Liver (tissue), 9 donors: ENCODE data around the gene VPS4B. TPM values are rescaled to one million over a fixed set of nuclear protein-coding genes. Genes with fewer than 3 reads are reported as not detected.

Experiments
- DNase-seq: peaks from one replicate; pipeline ENCODE4 v3.0.0-alpha.2; 2017; ENCODE audit warnings: low spot score
- H3K27ac ChIP-seq, 2 donors: one replicate each; pipeline ENCODE4 v1.7.0; 2013; ENCODE audit warnings: inconsistent platforms in 2 of 2, low read length in 2 of 2, control low read depth in 1 of 2, low read depth in 1 of 2, mild to moderate bottlenecking in 1 of 2
- H3K27me3 ChIP-seq, 4 donors: one replicate each; pipeline versions ENCODE4 v1.6.1 to v1.7.0; 2013; ENCODE audit warnings: low read length in 3 of 4, inconsistent platforms in 1 of 4, mild to moderate bottlenecking in 1 of 4, moderate library complexity in 1 of 4; ENCODE audit not compliant: control insufficient read depth in 4 of 4, insufficient read depth in 4 of 4
- H3K36me3 ChIP-seq, 4 donors: one replicate each; pipeline versions ENCODE4 v1.6.1 to v1.7.0; 2013; ENCODE audit warnings: low read length in 3 of 4, mild to moderate bottlenecking in 3 of 4, low read depth in 1 of 4, moderate library complexity in 1 of 4; ENCODE audit not compliant: control insufficient read depth in 4 of 4, insufficient read depth in 3 of 4
- H3K4me1 ChIP-seq, 4 donors: one replicate each; pipeline versions ENCODE4 v1.6.1 to v1.7.0; 2013; ENCODE audit warnings: low read length in 3 of 4, mild to moderate bottlenecking in 3 of 4, moderate library complexity in 1 of 4; ENCODE audit not compliant: control insufficient read depth in 4 of 4, insufficient read depth in 4 of 4
- H3K4me3 ChIP-seq, 3 donors: one replicate each; pipeline versions ENCODE4 v1.6.1 to v1.7.0; 2013; ENCODE audit warnings: low read length in 3 of 3, control low read depth in 1 of 3, low read depth in 1 of 3, mild to moderate bottlenecking in 1 of 3
- H3K9ac ChIP-seq, 2 donors: one replicate each; pipeline ENCODE4 v1.7.0; 2013; ENCODE audit warnings: low read length in 2 of 2, mild to moderate bottlenecking in 2 of 2, moderate library complexity in 2 of 2, control low read depth in 1 of 2, low read depth in 1 of 2
- H3K9me3 ChIP-seq, 4 donors: one replicate each; pipeline versions ENCODE4 v1.6.1 to v1.7.0; 2013; ENCODE audit warnings: low read length in 3 of 4; ENCODE audit not compliant: control insufficient read depth in 4 of 4
- CTCF ChIP-seq: fragments of 150-350 bp; IDR thresholded peaks from 2 replicates; pipeline ENCODE4 v1.5.1; 2017; ENCODE audit warnings: improper control_type of control experiment, low read depth, low read length; ENCODE audit not compliant: missing input control
- EGR1 ChIP-seq, 2 donors: IDR thresholded peaks; 2 replicates each; pipeline ENCODE4 v1.6.1; 2016 to 2018; ENCODE audit warnings: antibody characterized with exemption in 2 of 2, low read depth in 2 of 2
- FOXA2 ChIP-seq: IDR thresholded peaks from 2 replicates; pipeline ENCODE4 v1.6.1; 2016; ENCODE audit warnings: antibody characterized with exemption
- GABPA ChIP-seq, 2 donors: IDR thresholded peaks in 1 of 2; conservative IDR thresholded peaks in 1 of 2; 2 replicates each; pipeline ENCODE4 v1.6.1; 2016; ENCODE audit warnings: antibody characterized with exemption in 2 of 2, mild to moderate bottlenecking in 1 of 2, moderate library complexity in 1 of 2
- HNF4A ChIP-seq, 2 donors: conservative IDR thresholded peaks; 2 replicates each; pipeline ENCODE4 v1.6.1; 2016; ENCODE audit warnings: antibody characterized with exemption in 2 of 2, mild to moderate bottlenecking in 2 of 2
- HNF4G ChIP-seq: IDR thresholded peaks from 2 replicates; pipeline ENCODE4 v1.6.1; 2016; ENCODE audit warnings: antibody characterized with exemption
- JUND ChIP-seq, 2 donors: IDR thresholded peaks; 2 replicates each; pipeline ENCODE4 v1.6.1; 2016; ENCODE audit warnings: antibody characterized with exemption in 2 of 2
- NR2F2 ChIP-seq: IDR thresholded peaks from 2 replicates; pipeline ENCODE4 v1.6.1; 2016; ENCODE audit warnings: antibody characterized with exemption
- RXRA ChIP-seq, 2 donors: IDR thresholded peaks; 2 replicates each; pipeline ENCODE4 v1.6.1; 2017 to 2018; ENCODE audit warnings: antibody characterized with exemption in 2 of 2, mild to moderate bottlenecking in 1 of 2
- SP1 ChIP-seq: IDR thresholded peaks from 2 replicates; pipeline ENCODE4 v1.6.1; 2018; ENCODE audit warnings: antibody characterized with exemption, mild to moderate bottlenecking
- YY1 ChIP-seq: IDR thresholded peaks from 2 replicates; pipeline ENCODE4 v1.6.1; 2016; ENCODE audit warnings: antibody characterized with exemption, mild to moderate bottlenecking
- ZBTB33 ChIP-seq: IDR thresholded peaks from 2 replicates; pipeline ENCODE4 v1.6.1; 2016; ENCODE audit warnings: antibody characterized with exemption
- WGBS: extraction: QIAGEN DNeasy Blood & Tissue Kit; methylation state at CpG from one replicate; pipeline ENCODE4 v1.1.7; 2013; 5-methylcytosine and 5-hydroxymethylcytosine counted together
- polyA plus RNA-seq, 2 donors: library from polyadenylated mRNA; stranded (reverse) in 1 of 2; unstranded in 1 of 2; fragments of 200-250 nt in 1 of 2; fragments of >200 nt in 1 of 2; fragmentation: Nextera tagmentation in 1 of 2; extraction: Ambion mirVana in 1 of 2; gene quantifications; one replicate each; pipeline versions ENCODE4 v1.2.1 to v1.2.3, GENCODE V29; 2013 to 2015
- total RNA-seq, 2 donors: library from RNA; depleted of rRNA; stranded (reverse); fragments of >200 nt; gene quantifications; one replicate each; pipeline ENCODE4 v1.2.3, GENCODE V29; 2014
- TF ChIP-seq, protein P1 (sequence below): IDR thresholded peaks from 2 replicates; pipeline ENCODE4 v1.6.1; 2016; ENCODE audit warnings: antibody characterized with exemption, mild to moderate bottlenecking
- donor health status: healthy.
- donor health status: healthy.
- donor health status: healthy.
- donor health status: healthy.
- donor health status: healthy.

VPS4B gene
- total and polyA plus RNA-seq, 4 donors = 12.2 to 20.6 (median 18.2) TPM

GRCh38 chr18:63430526-63430925 lies 8.2 kb upstream of the VPS4B start:
- TF ChIP-seq GABPA (IDR thresholded peaks at IDR 0.05 in 1 of 2, conservative IDR thresholded peaks at IDR 0.05 in 1 of 2) (no peak), RXRA (IDR thresholded peaks at IDR 0.05) (no peak), FOXA2 (no peak), JUND (IDR thresholded peaks at IDR 0.05) (no peak), CTCF (no peak), YY1 (no peak), EGR1 (IDR thresholded peaks at IDR 0.05; ENCODE audit: low read depth in 2 of 2) (no peak), ZBTB33 (no peak)
- TF ChIP-seq, protein P1, sequence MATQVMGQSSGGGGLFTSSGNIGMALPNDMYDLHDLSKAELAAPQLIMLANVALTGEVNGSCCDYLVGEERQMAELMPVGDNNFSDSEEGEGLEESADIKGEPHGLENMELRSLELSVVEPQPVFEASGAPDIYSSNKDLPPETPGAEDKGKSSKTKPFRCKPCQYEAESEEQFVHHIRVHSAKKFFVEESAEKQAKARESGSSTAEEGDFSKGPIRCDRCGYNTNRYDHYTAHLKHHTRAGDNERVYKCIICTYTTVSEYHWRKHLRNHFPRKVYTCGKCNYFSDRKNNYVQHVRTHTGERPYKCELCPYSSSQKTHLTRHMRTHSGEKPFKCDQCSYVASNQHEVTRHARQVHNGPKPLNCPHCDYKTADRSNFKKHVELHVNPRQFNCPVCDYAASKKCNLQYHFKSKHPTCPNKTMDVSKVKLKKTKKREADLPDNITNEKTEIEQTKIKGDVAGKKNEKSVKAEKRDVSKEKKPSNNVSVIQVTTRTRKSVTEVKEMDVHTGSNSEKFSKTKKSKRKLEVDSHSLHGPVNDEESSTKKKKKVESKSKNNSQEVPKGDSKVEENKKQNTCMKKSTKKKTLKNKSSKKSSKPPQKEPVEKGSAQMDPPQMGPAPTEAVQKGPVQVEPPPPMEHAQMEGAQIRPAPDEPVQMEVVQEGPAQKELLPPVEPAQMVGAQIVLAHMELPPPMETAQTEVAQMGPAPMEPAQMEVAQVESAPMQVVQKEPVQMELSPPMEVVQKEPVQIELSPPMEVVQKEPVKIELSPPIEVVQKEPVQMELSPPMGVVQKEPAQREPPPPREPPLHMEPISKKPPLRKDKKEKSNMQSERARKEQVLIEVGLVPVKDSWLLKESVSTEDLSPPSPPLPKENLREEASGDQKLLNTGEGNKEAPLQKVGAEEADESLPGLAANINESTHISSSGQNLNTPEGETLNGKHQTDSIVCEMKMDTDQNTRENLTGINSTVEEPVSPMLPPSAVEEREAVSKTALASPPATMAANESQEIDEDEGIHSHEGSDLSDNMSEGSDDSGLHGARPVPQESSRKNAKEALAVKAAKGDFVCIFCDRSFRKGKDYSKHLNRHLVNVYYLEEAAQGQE = no peak
- no peaks in the 10 kb centered on the region for H3K27me3 ChIP-seq
- H3K27ac ChIP-seq = no peak overlapping the region
- H3K36me3 ChIP-seq = no peaks in the 10 kb centered on the region
- no peak for DNase-seq
- H3K9ac ChIP-seq = no peak overlapping the region
- H3K4me1 ChIP-seq = no peaks in the 10 kb centered on the region
- H3K9me3 ChIP-seq = no peaks in the 10 kb centered on the region
- WGBS = 75% methylated on average over 2 of the region's 2 CpGs
- no peak overlapping the region for H3K4me3 ChIP-seq

DNA sequence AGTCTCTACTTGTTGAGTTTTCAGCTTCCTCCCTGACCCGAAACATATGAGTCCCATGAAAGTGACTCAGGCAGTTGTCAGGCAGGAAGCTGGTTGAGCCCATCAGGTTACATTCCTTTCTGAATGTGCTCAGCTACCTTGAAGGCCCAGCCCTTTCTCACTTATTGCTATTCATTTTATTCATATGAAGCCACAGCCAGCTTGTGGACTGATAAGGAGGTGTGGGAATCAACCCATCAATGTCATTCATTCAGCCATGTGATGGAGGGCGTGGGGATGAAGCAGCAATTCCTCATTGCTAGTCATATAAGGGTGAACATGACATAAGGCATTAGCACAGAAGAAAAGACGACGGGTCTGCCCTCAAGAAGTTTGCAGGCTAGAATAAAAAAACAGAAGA lies 5.3 kb upstream of the VPS4B start:
- DNase-seq = no peak
- H3K9ac ChIP-seq = no peak overlapping the region
- H3K4me1 ChIP-seq = peaks cover 0 to 6% (median 4%) of the 10 kb centered on the region in 4 donors
- H3K27me3 ChIP-seq = no peaks in the 10 kb centered on the region
- no peak overlapping the region for H3K4me3 ChIP-seq
- H3K36me3 ChIP-seq = no peaks in the 10 kb centered on the region
- H3K27ac ChIP-seq = no peak overlapping the region
- H3K9me3 ChIP-seq = no peaks in the 10 kb centered on the region
- TF ChIP-seq NR2F2 = no peak
- no peak for TF ChIP-seq CTCF
- no peak for TF ChIP-seq HNF4A (conservative IDR thresholded peaks at IDR 0.05)
- no peak for TF ChIP-seq EGR1 (IDR thresholded peaks at IDR 0.05; ENCODE audit: low read depth in 2 of 2)
- no peak for TF ChIP-seq HNF4G
- TF ChIP-seq SP1 = no peak
- WGBS = 87% methylated on average over 4 of the region's 4 CpGs
